ENCODE measurements around the gene ZNF638. TPM values are rescaled to one million over a fixed set of nuclear protein-coding genes. Genes with fewer than 3 reads are reported as not detected.

Gene ZNF638
- total RNA-seq, 1 experiment from 2014 or later, result 98.4 TPM

DNA sequence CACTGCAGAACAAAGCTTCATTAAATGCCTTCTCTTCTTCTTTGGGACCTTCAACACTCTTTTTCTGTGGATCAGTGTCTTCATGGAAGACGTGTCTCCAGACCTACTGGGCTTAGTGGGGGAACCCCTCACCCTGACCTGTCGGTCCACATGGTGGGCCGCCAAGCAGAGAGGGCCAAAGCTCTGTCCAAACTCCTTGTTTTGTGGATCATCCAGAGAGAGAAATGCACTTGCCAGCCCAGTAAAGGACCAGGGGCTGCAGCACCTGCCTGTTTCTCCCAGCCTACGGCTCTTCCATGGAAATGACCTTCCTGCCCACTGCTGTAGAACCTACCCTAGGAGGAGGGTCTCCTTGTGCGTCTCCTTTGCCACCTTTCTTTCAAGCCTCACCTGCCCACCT, 147.7 kb downstream of the ZNF638 start:
- H3K4me3 ChIP-seq, result no peak overlapping the region
- no peaks in the 10 kb centered on the region for H3K27me3 ChIP-seq (replicated peaks)
- DNase-seq (ENCODE audit: low read depth in 1 of 2, low spot score in 2 of 2), result no peak
- no peaks in the 10 kb centered on the region for H3K9me3 ChIP-seq (replicated peaks)
- H3K36me3 ChIP-seq, result peaks cover 34% of the 10 kb centered on the region
- peaks cover 3% of the 10 kb centered on the region; the same call in 1 of the 2 replicates for H3K4me1 ChIP-seq (replicated peaks)
- no peak overlapping the region for H3K27ac ChIP-seq

DNA sequence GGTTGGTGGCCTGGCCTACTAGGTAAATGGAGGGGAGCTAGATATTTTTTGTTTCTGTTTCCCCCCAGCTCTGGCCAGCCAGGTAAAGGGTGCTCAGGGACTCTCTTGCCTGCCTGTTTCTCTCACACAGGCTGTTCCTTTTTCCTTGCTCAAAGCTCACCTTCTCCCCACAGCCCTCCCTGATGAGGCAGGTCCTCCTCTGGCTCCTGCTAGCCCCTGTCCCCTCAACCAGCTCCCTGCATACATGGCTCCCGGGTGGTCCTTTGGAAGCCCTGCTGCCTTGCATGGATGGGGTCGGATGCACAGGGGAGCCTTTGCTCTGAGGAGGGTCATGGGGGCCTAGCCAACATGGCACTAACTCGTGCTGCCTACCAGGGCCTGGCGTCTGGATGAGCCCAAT, 149.5 kb downstream of the ZNF638 start:
- Histone ChIP-seq H3K27me3 (replicated peaks) (no peaks in the 10 kb centered on the region), H3K4me1 (replicated peaks) (peaks cover 15% of the 10 kb centered on the region), H3K9me3 (replicated peaks) (no peaks in the 10 kb centered on the region), H3K36me3 (peaks cover 36% of the 10 kb centered on the region), H3K4me3 (no peak overlapping the region), H3K27ac (no peak overlapping the region)
- DNase-seq (ENCODE audit: low read depth in 1 of 2, low spot score in 2 of 2), result no peak

DNA sequence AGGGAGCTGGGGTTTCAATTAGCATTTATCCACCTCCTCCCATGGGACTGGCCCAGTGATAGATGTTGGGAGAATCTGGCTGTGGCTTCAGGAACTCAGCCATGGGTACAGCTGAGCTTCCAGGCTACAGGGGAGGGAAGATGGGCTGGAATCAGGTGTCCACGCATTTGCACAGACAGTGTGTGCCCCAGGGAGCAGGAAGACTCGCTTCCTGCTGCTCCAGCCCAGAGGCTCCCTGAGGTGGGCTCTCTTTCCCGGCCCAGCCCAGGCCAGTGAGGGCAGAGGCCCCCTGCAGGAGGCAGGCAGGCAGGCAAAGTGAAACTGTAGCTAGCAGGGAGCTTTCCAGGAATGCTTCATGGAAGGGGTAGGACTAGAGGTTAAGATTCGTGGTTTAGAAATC, 150.5 kb downstream of the ZNF638 start:
- Histone ChIP-seq H3K36me3 (peaks cover 36% of the 10 kb centered on the region), H3K27me3 (replicated peaks) (no peaks in the 10 kb centered on the region), H3K4me3 (no peak overlapping the region), H3K9me3 (replicated peaks) (no peaks in the 10 kb centered on the region), H3K27ac (no peak overlapping the region), H3K4me1 (replicated peaks) (peaks cover 24% of the 10 kb centered on the region)
- DNase-seq (ENCODE audit: low read depth in 1 of 2, low spot score in 2 of 2), result no peak

DNA sequence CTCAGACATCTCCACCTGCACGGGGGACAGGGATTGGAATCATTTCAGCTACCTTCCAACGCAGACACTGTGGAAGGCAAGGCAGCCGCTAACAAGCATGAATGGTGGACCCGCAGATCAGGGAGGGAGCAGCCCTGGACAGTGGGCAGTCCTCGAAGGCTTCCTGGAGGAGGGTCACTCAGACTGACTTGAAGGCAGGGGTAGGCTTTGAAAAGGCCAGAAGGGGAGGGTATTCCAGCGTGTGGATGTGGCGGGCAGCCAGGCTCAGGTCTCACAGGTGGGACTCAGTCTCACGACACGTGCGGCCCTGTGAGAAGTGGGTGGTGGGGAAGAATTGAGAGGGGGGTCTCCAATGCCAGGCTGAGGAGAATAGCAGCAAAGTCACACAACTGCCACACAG, 151.7 kb downstream of the ZNF638 start:
- peaks cover 36% of the 10 kb centered on the region for H3K36me3 ChIP-seq
- no peaks in the 10 kb centered on the region for H3K27me3 ChIP-seq (replicated peaks)
- peaks cover 30% of the 10 kb centered on the region for H3K4me1 ChIP-seq (replicated peaks)
- DNase-seq (ENCODE audit: low read depth in 1 of 2, low spot score in 2 of 2), result no peak
- no peak overlapping the region for H3K27ac ChIP-seq
- H3K9me3 ChIP-seq (replicated peaks), result no peaks in the 10 kb centered on the region
- H3K4me3 ChIP-seq, result no peak overlapping the region

DNA sequence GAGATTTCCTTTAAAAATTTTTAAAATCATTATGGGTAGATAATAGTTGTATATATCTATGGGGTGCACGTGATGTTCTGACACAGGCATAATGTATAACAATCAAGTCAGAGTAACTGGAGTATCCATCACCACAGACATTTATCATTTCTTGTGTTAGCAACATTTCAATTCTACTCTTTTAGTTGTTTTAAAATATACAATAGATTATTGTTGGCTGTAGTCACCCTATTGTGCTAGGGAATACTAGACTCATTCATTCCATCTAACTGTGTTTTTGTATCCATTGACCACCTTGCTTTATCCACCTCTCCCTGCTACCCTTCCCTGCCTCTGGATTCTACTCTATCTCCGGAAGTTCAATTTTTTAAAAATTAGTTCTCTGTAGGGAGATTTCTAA, 152.8 kb downstream of the ZNF638 start:
- DNase-seq (ENCODE audit: low read depth in 1 of 2, low spot score in 2 of 2), result no peak
- peaks cover 36% of the 10 kb centered on the region for H3K36me3 ChIP-seq
- H3K27ac ChIP-seq, result no peak overlapping the region
- H3K4me1 ChIP-seq (replicated peaks), result peaks cover 30% of the 10 kb centered on the region
- no peak overlapping the region for H3K4me3 ChIP-seq
- H3K27me3 ChIP-seq (replicated peaks), result no peaks in the 10 kb centered on the region
- H3K9me3 ChIP-seq (replicated peaks), result no peaks in the 10 kb centered on the region

Other genes starting within 250 kb of the ZNF638 start
- gene MCEE, start 201.6 kb upstream of the ZNF638 start, total RNA-seq (2014; rRNA removed; shearing (Covaris generic)), result 6.2 and 9.6 TPM in 2 replicates
- 30.2 and 44.1 TPM in 2 replicates for gene MPHOSPH10, start 201.1 kb upstream of the ZNF638 start, total RNA-seq (2014; rRNA removed; shearing (Covaris generic))
- gene PAIP2B, start 104.7 kb upstream of the ZNF638 start, total RNA-seq (2014; rRNA removed; shearing (Covaris generic)), result 0.25 and 0.34 TPM in 2 replicates
- gene DYSF, start 121.8 kb downstream of the ZNF638 start, total RNA-seq (2014; rRNA removed; shearing (Covaris generic)), result 12.1 and 17.2 TPM in 2 replicates